SJSA1 (cell line): ENCODE results near the gene NEU2. TPM values are rescaled to one million over a fixed set of nuclear protein-coding genes. Genes with fewer than 3 reads are reported as not detected.

Source experiments
- DNase-seq, 2 experiments: peaks; one replicate each; pipeline ENCODE4 v3.0.0-alpha.2; 2015 to 2020; ENCODE audit warnings: low spot score in 2 of 2, low read depth in 1 of 2
- H3K27ac ChIP-seq: fragments of 250-450 bp; sonication (Bioruptor Pico); 2 replicates; pipeline ENCODE4 v1.5.1; 2020; ENCODE audit warnings: mild to moderate bottlenecking, moderate library complexity
- H3K27me3 ChIP-seq: fragments of 250-450 bp; sonication (Bioruptor Pico); replicated peaks from 2 replicates; pipeline ENCODE4 v1.5.1; 2020; ENCODE audit warnings: mild to moderate bottlenecking, moderate library complexity
- H3K36me3 ChIP-seq: fragments of 250-450 bp; sonication (Bioruptor Pico); 2 replicates; pipeline ENCODE4 v1.5.1; 2020; ENCODE audit warnings: mild to moderate bottlenecking
- H3K4me1 ChIP-seq: fragments of 250-450 bp; sonication (Bioruptor Pico); replicated peaks from 2 replicates; pipeline ENCODE4 v1.6.1; 2021; ENCODE audit warnings: mild to moderate bottlenecking
- H3K4me3 ChIP-seq: fragments of 250-450 bp; sonication (Bioruptor Pico); 2 replicates; pipeline ENCODE4 v1.5.1; 2020; ENCODE audit warnings: mild to moderate bottlenecking
- H3K9me3 ChIP-seq: fragments of 250-450 bp; sonication (Bioruptor Pico); replicated peaks from 2 replicates; pipeline ENCODE4 v1.5.1; 2020; ENCODE audit warnings: mild to moderate bottlenecking
- total RNA-seq: library from RNA; depleted of rRNA; stranded (reverse); fragments of >200 nt; shearing (Covaris generic); gene quantifications from 2 replicates; pipeline ENCODE4 v1.2.3, GENCODE V29; 2014

Gene NEU2
- total RNA-seq, 1 experiment from 2014 or later: not detected

DNA sequence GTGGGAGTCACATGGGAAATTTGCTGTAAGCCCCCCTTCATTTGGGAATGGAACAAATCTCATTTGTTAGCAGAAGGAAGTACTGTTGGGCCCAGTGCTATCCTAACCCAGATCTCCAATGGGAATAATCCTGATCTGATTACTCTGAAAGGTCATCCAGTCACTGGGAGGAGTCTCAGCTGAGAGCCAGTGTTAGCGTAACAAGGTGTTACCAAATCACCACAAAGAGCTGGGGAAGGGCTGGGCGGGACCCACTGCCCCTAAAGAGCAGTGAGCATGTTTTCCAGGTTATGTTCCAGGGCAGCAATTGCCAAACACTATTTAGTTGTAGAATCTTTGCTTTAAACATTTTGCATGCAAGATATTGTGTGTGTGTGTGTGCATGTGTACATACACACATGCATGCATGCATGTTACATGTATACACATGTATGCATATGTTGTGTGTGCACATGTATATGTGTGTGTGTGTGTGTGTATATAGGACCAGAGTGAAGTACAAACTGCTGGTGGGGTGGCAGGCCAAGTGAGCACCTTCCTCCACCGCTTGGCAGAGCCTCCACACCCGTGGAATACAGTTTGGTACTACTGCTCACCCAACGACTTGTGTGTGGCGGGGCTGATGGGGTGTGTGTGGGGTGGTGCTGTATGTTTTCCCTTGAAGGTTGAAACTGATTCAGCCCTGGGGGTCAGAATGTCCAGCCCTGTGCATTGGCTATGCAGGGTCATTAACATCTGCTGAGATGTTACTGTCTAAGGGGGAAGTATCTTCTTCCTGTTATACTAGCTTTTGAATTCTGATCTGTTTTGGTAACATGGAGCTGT is 42.9 kb downstream of the NEU2 start:
- no peaks in the 10 kb centered on the region for H3K4me1 ChIP-seq
- no peaks in the 10 kb centered on the region for H3K36me3 ChIP-seq
- no peak for DNase-seq
- H3K4me3 ChIP-seq: no peak overlapping the region
- no peaks in the 10 kb centered on the region for H3K27me3 ChIP-seq
- no peak overlapping the region for H3K27ac ChIP-seq
- H3K9me3 ChIP-seq: peaks cover 3% of the 10 kb centered on the region; the same call in 1 of the 2 replicates

DNA sequence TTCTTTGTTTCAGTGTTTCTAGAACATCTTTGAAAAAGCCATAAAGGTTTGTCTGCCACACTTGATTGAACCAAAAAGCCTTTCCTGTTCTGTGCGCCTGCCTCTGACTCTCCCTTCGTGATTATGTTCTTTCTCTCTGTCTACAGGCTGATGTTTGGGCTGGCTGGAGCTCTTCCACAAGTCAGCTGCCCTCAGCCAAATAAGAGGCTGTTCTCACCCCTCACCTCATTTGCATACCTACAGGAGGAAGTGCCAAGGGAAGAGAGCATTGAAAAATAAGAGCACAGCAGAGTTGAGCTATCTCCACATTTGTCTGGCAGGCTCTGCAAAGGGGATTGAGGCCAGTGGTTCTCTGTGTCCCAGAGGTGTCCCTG is 43.5 kb downstream of the NEU2 start:
- Histone ChIP-seq H3K4me3 (no peak overlapping the region), H3K36me3 (no peaks in the 10 kb centered on the region), H3K27me3 (no peaks in the 10 kb centered on the region), H3K27ac (no peak overlapping the region), H3K9me3 (peaks cover 3% of the 10 kb centered on the region; the same call in 1 of the 2 replicates), H3K4me1 (no peaks in the 10 kb centered on the region)
- no peak for DNase-seq

DNA sequence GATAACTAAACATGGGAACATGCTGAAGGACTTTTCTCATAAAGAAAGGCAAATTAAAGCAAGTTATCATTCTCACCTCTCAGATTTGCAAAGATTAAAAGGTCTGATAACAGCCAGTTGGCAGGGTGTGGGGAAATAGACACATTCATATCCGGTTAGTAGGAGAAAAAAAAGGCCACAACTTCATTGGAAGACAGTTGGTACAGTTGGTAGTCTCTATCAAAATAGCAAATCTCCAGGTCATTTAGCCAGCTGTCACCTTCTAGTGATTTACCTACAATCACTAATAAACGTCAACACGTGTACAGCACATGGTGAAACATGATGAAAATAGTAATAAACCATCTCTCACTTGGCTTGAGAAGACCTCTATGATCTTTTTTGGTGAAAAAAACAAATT is 44.3 kb downstream of the NEU2 start:
- no peak for DNase-seq
- Histone ChIP-seq H3K27ac (no peak overlapping the region), H3K27me3 (no peaks in the 10 kb centered on the region), H3K4me3 (no peak overlapping the region), H3K36me3 (no peaks in the 10 kb centered on the region), H3K9me3 (peaks cover 3% of the 10 kb centered on the region; the same call in 1 of the 2 replicates), H3K4me1 (no peaks in the 10 kb centered on the region)

DNA sequence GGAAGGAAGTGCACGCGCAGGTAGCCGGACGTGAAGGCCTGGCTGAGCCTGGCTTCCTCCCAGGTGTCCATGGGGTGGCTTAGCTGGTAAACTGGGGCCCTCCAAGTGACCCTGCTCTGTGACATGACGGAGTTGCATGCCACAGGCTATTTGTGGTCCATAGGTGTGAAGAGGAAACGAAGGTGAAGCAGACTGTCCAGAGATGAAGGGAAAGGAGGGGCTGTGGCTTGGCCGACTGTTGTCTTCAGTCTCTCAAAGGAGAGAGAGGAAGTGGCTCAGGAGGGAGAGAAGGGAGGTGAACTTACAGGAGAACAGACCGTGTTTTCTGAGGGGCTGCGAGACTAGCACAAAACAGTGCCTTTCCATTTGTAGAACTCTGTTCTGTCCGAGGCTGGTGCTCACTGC is 47.0 kb downstream of the NEU2 start:
- DNase-seq: no peak
- H3K36me3 ChIP-seq: no peaks in the 10 kb centered on the region
- H3K4me1 ChIP-seq: peaks cover 3% of the 10 kb centered on the region
- H3K9me3 ChIP-seq: no peaks in the 10 kb centered on the region
- H3K27me3 ChIP-seq: no peaks in the 10 kb centered on the region
- no peak overlapping the region for H3K4me3 ChIP-seq
- no peak overlapping the region for H3K27ac ChIP-seq

DNA sequence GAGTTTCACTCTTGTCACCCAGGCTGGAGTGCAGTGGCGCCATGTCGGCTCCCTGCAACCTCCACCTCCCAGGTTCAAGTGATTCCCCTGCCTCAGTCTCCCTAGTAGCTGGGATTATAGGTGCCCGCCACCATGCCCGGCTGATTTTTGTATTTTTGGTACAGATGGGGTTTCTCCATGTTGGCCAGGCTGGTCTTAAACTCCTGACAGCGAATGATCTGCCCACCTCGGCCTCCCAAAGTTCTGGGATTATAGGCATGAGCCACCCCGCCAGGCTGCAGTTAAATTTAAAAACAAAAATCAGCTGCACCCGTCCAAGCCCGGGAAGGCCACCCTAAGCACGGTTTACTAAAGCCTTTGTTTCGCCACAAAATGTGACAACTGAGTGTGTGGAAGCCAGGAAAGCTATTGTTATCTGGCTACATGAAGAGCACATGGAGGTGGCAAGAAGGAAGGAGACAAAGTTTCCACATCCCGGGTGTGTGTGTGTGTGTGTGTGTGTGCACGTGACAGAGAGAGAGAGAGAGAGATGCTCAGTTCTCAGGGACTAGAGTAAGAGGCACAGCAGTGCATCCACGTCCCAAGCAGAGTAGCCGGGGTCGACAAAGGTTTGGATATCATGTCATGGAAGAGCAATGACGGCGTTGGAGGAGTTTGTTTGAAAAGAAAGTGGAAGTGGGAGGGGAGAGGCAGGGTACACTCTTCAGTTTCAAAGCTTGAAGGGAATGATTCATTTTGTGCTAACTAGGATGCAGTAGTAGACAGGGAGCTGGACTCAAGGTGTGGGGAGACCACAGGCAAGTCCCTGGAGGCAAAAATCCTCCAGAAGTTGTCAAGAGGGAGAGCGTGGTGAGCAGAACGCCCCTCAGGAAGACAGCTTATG is 47.7 kb downstream of the NEU2 start:
- no peak for DNase-seq
- Histone ChIP-seq H3K27ac (no peak overlapping the region), H3K4me1 (peaks cover 6% of the 10 kb centered on the region), H3K27me3 (no peaks in the 10 kb centered on the region), H3K4me3 (no peak overlapping the region), H3K9me3 (no peaks in the 10 kb centered on the region), H3K36me3 (no peaks in the 10 kb centered on the region)

DNA sequence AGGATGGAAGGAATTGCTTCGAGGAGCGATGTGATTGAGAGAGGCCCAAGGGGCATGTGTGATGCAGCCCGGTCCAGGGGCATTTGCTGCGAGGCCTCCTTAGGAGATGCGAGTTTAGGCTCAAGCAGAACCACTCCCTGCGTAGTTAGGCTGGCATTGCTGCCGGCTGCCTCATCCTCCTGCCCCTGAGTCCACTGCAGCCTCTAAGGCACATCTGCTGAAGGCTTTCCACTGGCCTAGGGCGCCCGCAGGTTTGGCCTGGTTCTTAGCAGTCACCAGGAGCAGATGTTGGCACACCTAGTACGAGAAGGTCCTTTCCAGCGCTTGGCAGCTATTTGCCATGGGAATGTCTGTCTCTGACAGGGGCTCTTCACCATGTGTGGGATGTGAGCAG is 48.4 kb downstream of the NEU2 start:
- Histone ChIP-seq H3K4me1 (peaks cover 6% of the 10 kb centered on the region), H3K9me3 (no peaks in the 10 kb centered on the region), H3K27me3 (no peaks in the 10 kb centered on the region), H3K4me3 (no peak overlapping the region), H3K27ac (no peak overlapping the region), H3K36me3 (no peaks in the 10 kb centered on the region)
- no peak for DNase-seq

DNA sequence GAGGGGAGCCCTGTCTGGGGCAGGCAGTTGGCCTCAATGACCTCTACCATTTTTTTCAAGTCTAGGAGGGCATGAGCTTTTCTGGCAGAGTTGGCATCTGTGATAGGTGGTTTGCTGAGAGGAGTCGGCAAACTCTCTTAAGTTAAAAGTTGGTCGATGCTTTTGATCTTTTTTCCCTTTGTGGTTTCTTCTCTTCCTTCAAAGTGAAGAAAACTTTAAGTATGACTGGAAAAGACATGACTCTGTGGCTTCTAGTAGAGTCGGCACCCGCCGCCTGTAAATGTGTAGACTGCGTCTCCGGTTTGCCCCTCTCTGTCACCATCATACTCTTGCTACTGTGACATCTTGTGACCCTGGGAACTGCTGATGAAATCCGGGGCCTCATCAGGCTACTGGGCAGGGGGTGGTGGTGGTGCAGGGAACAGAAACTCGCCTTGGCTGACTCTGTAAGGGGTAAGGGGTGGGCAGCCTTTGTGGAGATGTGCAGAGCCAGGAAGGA is 48.8 kb downstream of the NEU2 start:
- no peaks in the 10 kb centered on the region for H3K27me3 ChIP-seq
- H3K4me3 ChIP-seq: no peak overlapping the region
- no peak for DNase-seq
- peaks cover 6% of the 10 kb centered on the region for H3K4me1 ChIP-seq
- H3K36me3 ChIP-seq: no peaks in the 10 kb centered on the region
- no peaks in the 10 kb centered on the region for H3K9me3 ChIP-seq
- H3K27ac ChIP-seq: no peak overlapping the region

DNA sequence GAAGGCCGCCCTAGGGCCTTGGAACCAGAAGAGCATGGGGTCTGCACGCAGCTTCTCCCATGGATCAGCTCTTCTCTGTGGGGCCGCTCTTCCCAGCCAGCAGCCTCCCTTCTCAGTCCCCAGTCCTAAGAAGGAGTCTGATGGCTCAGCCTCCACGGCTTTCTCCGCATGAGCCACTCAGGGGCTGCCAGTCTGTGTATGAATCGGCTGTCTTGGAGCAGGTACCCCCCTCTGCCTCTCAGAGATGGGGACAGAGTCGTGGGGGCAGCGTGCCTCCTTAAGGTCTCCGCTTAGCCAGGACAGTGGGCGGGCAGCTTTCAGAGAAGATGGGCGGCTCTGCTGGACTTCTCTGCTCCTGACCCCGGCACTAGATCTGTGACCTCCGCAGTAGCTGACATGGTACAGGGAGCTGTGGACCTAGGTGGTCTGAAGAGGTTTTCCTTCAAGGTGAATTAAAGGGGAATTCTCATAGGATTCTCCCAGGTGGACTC is 49.3 kb downstream of the NEU2 start:
- H3K4me3 ChIP-seq: no peak overlapping the region
- DNase-seq: no peak
- H3K4me1 ChIP-seq: peaks cover 6% of the 10 kb centered on the region
- H3K27ac ChIP-seq: no peak overlapping the region
- H3K36me3 ChIP-seq: no peaks in the 10 kb centered on the region
- H3K27me3 ChIP-seq: no peaks in the 10 kb centered on the region
- no peaks in the 10 kb centered on the region for H3K9me3 ChIP-seq

DNA sequence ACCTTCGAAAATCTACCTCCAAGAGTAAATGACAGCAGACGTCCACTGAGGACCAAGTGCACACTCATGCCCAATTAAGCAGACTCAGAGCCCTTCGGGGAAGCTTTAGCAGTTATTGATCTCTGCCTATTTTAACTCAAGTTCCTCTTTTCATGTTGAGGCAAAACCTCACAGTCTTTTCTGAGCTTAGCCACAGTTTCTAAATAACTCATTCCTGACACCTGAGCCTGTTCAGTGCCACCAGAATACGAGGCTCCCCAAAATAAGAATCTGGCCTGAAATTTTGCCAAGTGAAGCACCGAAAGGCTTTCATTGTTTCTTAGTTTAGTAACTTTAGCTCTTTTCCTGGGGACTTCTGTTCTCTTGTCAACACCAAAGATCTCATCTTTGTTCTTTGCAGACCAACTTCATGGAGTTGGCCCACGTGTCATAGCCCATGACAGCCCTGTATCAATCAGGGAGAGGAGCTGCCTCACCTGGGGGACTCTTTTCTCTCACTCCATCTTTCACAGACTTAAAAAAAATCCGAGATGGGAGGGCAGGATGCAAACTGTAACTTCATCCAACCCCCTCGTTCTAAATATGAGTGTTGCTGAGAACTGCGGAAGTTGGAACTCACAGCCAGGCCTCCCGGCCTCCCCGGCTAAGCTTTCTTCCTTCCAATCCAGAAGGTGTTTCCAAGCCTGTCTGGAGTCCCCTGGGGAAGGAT is 49.9 kb downstream of the NEU2 start:
- Histone ChIP-seq H3K36me3 (no peaks in the 10 kb centered on the region), H3K4me3 (no peak overlapping the region), H3K9me3 (no peaks in the 10 kb centered on the region), H3K27ac (no peak overlapping the region), H3K27me3 (no peaks in the 10 kb centered on the region), H3K4me1 (peaks cover 6% of the 10 kb centered on the region)
- no peak for DNase-seq

DNA sequence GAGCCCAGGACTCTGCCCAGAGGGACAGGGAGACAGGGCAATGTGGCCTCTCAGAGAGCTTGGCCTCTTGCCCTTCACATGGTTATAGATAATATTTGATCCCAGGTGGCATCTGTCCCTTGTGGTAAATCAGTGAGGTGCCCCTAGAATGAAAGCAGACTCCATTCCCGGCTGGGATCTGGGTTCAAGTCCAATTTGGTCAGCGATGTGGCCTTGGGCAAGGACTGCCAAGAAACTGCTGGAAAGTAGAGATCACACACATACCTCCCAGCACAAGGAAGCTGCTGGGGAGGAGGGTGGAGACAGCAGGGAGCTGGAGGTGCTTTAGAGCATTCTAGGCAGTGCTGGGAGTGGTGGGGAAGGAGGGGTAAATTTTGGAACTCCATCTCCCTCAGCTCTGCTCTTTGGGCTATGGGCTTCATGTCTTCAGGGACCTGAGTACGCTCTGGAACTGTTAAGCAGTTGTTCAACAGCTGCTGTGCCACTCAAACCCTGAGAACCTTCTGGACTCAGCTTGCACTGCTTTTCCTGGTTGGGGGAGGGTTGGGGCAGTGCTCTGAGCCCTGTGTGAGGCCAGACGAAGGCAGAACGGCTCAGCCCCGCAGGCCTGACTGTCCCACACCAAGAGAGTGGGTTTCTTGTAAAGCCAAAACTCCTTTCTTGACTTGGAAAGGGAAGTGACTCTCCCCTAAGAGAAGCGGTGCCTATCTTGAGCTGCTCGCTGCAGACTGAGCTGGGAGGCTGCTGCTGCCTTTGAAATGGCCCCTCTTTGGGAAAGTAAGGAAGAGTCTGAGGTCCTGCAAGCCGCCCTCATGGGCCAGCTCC is 50.7 kb downstream of the NEU2 start:
- no peaks in the 10 kb centered on the region for H3K27me3 ChIP-seq
- no peak overlapping the region for H3K27ac ChIP-seq
- H3K4me1 ChIP-seq: peaks cover 6% of the 10 kb centered on the region
- no peak for DNase-seq
- H3K4me3 ChIP-seq: no peak overlapping the region
- no peaks in the 10 kb centered on the region for H3K9me3 ChIP-seq
- H3K36me3 ChIP-seq: no peaks in the 10 kb centered on the region

DNA sequence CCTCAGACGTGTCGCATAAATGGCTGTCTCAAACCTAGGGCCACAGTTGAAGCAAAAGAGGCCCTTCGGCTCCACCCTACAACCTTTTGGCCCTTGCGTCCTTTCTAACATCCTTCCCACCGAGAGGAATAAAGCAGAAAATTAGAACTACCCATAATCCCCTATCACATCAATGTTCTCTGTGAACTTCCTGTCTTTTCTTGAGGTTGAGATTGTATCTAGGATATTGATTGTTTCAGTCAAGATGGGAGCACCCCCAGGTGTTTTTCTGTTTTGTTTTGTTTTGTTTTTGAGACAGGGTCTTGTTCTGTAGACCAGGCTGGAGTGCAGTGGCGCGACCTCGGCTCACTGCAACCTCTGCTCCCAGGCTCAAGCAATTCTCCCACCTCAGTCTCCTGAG is 51.3 kb downstream of the NEU2 start:
- Histone ChIP-seq H3K27ac (no peak overlapping the region), H3K27me3 (no peaks in the 10 kb centered on the region), H3K9me3 (no peaks in the 10 kb centered on the region), H3K4me1 (peaks cover 6% of the 10 kb centered on the region), H3K36me3 (no peaks in the 10 kb centered on the region), H3K4me3 (no peak overlapping the region)
- no peak for DNase-seq

DNA sequence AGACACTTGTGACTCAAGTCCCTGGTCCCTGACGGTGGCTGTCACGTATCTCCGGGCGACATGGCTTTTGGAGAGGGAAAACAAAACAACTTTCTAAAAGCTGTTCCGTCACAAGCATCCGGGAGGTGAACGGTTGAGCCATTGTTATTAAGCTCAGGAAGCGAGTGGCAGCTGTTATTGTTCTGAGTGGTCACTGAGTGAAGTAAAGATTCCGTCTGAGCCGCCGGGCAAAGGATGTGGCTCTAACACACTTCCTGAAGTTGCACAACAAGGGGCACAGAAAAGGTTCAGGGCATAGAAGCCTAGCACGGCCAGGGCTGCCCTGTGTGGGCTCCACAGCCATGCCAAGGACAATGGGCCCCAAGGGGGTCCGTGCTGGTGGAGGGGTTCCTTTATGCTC is 52.0 kb downstream of the NEU2 start:
- no peak overlapping the region for H3K27ac ChIP-seq
- H3K9me3 ChIP-seq: no peaks in the 10 kb centered on the region
- no peaks in the 10 kb centered on the region for H3K27me3 ChIP-seq
- H3K4me3 ChIP-seq: no peak overlapping the region
- no peaks in the 10 kb centered on the region for H3K36me3 ChIP-seq
- no peak for DNase-seq
- H3K4me1 ChIP-seq: peaks cover 6% of the 10 kb centered on the region
